ENCODE measurements around the gene DAAM1. TPM values are rescaled to one million over a fixed set of nuclear protein-coding genes. Genes with fewer than 3 reads are reported as not detected.

DAAM1 gene
- total RNA-seq, 1 experiment from 2014 or later: 13.3 TPM

DNA sequence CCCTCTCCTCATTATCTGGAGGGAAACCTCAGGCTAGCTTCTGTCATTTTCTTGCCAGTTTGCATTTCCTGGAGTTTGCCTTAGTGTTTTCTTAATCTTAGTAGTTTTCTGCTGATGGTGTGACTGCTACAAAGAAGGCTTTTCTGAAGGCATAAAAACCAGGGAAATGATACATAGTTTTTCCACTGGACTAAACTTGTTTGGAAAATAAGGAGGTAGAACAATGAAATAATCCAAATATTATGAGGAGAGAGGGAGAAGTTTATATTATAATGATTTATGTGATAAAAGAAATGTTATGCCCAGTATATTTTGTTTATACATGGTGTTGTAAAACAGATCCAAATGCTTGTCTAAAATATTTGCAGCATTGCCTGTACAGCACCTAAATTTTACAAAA is 22.2 kb downstream of the DAAM1 start:
- no peak for TF ChIP-seq TCF7L2 (IDR thresholded peaks at IDR 0.05; ENCODE audit: low read depth, low read length)
- TF ChIP-seq, protein P1, sequence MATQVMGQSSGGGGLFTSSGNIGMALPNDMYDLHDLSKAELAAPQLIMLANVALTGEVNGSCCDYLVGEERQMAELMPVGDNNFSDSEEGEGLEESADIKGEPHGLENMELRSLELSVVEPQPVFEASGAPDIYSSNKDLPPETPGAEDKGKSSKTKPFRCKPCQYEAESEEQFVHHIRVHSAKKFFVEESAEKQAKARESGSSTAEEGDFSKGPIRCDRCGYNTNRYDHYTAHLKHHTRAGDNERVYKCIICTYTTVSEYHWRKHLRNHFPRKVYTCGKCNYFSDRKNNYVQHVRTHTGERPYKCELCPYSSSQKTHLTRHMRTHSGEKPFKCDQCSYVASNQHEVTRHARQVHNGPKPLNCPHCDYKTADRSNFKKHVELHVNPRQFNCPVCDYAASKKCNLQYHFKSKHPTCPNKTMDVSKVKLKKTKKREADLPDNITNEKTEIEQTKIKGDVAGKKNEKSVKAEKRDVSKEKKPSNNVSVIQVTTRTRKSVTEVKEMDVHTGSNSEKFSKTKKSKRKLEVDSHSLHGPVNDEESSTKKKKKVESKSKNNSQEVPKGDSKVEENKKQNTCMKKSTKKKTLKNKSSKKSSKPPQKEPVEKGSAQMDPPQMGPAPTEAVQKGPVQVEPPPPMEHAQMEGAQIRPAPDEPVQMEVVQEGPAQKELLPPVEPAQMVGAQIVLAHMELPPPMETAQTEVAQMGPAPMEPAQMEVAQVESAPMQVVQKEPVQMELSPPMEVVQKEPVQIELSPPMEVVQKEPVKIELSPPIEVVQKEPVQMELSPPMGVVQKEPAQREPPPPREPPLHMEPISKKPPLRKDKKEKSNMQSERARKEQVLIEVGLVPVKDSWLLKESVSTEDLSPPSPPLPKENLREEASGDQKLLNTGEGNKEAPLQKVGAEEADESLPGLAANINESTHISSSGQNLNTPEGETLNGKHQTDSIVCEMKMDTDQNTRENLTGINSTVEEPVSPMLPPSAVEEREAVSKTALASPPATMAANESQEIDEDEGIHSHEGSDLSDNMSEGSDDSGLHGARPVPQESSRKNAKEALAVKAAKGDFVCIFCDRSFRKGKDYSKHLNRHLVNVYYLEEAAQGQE (IDR thresholded peaks at IDR 0.05; ENCODE audit: insufficient read depth in 1 of 2, low read depth in 2 of 2, low read length in 1 of 2): no peak
- CTCF ChIA-PET: no interaction called here
- Histone ChIP-seq H3K4me3 (ENCODE audit: low read depth in 2 of 2, low read length in 2 of 2) (no peak overlapping the region), H3K27me3 (ENCODE audit: control insufficient read depth, insufficient read depth, low read length) (no peaks in the 10 kb centered on the region), H3K4me1 (ENCODE audit: control insufficient read depth, insufficient read depth, low read length) (no peaks in the 10 kb centered on the region), H3K9me3 (ENCODE audit: control insufficient read depth, insufficient read depth, low read depth, low read length) (no peaks in the 10 kb centered on the region), H3K27ac (ENCODE audit: low read length) (no peak overlapping the region), H3K36me3 (ENCODE audit: control insufficient read depth, insufficient read depth, low read length) (no peaks in the 10 kb centered on the region)
- DNase-seq (ENCODE audit: low read depth, low spot score) (no peak), ATAC-seq (no peak)
- no TSS peak for BruUV-seq (replicated peaks)
- POLR2A ChIA-PET: no interaction called here
- intact Hi-C loops (cut with micrococcal nuclease; ENCODE audit: unreplicated experiment): no loop called here
- in situ Hi-C loops (cut with HindIII; ENCODE audit: low pct_unique_long_range_greater_than_20kb, low sequenced_read_pairs): no loop called here

GRCh38 chr14:59213368-59214315 is 25.2 kb downstream of the DAAM1 start:
- no peaks in the 10 kb centered on the region for H3K27me3 ChIP-seq (ENCODE audit: control insufficient read depth, insufficient read depth, low read length)
- H3K4me1 ChIP-seq (ENCODE audit: control insufficient read depth, insufficient read depth, low read length): no peaks in the 10 kb centered on the region
- no TSS peak for BruUV-seq (replicated peaks)
- no peak for ATAC-seq
- intact Hi-C loops (cut with micrococcal nuclease; ENCODE audit: unreplicated experiment): no loop called here
- DNase-seq (ENCODE audit: low read depth, low spot score): no peak
- ChIA-PET CTCF (interaction anchor here (0.7 kb wide), 1 partner anchor 112 kb away, joined by 4 read pairs; no protein-coding TSS in a partner anchor), POLR2A (interaction anchor here (0.6 to 0.7 kb wide), 2 partner anchors 10 to 787 kb away, joined by 3 to 17 read pairs; no protein-coding TSS in a partner anchor)
- in situ Hi-C loops (cut with HindIII; ENCODE audit: low pct_unique_long_range_greater_than_20kb, low sequenced_read_pairs): no loop called here
- H3K27ac ChIP-seq (ENCODE audit: low read length): no peak overlapping the region
- no peaks in the 10 kb centered on the region for H3K9me3 ChIP-seq (ENCODE audit: control insufficient read depth, insufficient read depth, low read depth, low read length)
- TF ChIP-seq POLR2AphosphoS5 (IDR thresholded peaks at IDR 0.05; ENCODE audit: low read depth, low read length): no peak
- TF ChIP-seq TCF7L2 (IDR thresholded peaks at IDR 0.05; ENCODE audit: low read depth, low read length): no peak
- no peak for TF ChIP-seq SIN3A (IDR thresholded peaks at IDR 0.05; ENCODE audit: borderline replicate concordance, insufficient read depth, low read depth, low read length)
- TF ChIP-seq CTCF (IDR thresholded peaks at IDR 0.05): no peak
- TF ChIP-seq, protein P1 (IDR thresholded peaks at IDR 0.05; ENCODE audit: insufficient read depth in 1 of 2, low read depth in 2 of 2, low read length in 1 of 2): no peak
- H3K36me3 ChIP-seq (ENCODE audit: control insufficient read depth, insufficient read depth, low read length): no peaks in the 10 kb centered on the region
- H3K4me3 ChIP-seq (ENCODE audit: low read depth in 2 of 2, low read length in 2 of 2): no peak overlapping the region

Data from Panc1 (cell line).